IMR-90 (cell line): Measurements from ENCODE around the gene C1QTNF8.

Experiments used
- BHLHE40 ChIP-seq: fragments of 150-350 bp; IDR thresholded peaks from 2 replicates; pipeline ENCODE4 v1.6.1; 2016; ENCODE audit warnings: mild to moderate bottlenecking, low read depth, low read length
- CEBPB ChIP-seq: IDR thresholded peaks from 2 replicates; pipeline ENCODE4 v1.6.1; 2012; ENCODE audit warnings: low read depth, low read length, improper control_type of control experiment
- CTCF ChIP-seq: conservative IDR thresholded peaks from 2 replicates; pipeline ENCODE4 v1.5.1; 2012; ENCODE audit warnings: mild to moderate bottlenecking, low read depth, low read length, improper control_type of control experiment
- ELK1 ChIP-seq: fragments of 150-350 bp; IDR thresholded peaks from 2 replicates; pipeline ENCODE4 v1.6.1; 2016; ENCODE audit warnings: low read depth, mild to moderate bottlenecking, low read length, moderate library complexity, borderline replicate concordance
- NFE2L2 ChIP-seq: fragments of 150-350 bp; IDR thresholded peaks from 2 replicates; pipeline ENCODE4 v1.6.1; 2016; ENCODE audit warnings: low read depth, mild to moderate bottlenecking, low read length
- POLR2A ChIP-seq: IDR thresholded peaks from 2 replicates; pipeline ENCODE4 v1.6.1; 2012; ENCODE audit warnings: mild to moderate bottlenecking, low read depth, low read length
- RAD21 ChIP-seq: IDR thresholded peaks from 2 replicates; pipeline ENCODE4 v1.6.1; 2012; ENCODE audit warnings: low read length, improper control_type of control experiment
- RCOR1 ChIP-seq: IDR thresholded peaks from 2 replicates; pipeline ENCODE4 v1.6.1; 2012; ENCODE audit warnings: mild to moderate bottlenecking, low read length, improper control_type of control experiment; ENCODE audit not compliant: insufficient replicate concordance
- RFX5 ChIP-seq: IDR thresholded peaks from 2 replicates; pipeline ENCODE4 v1.8.0; 2012; ENCODE audit warnings: low read depth, mild to moderate bottlenecking, low read length, moderate library complexity
- SMC3 ChIP-seq: fragments of 150-350 bp; IDR thresholded peaks from 2 replicates; pipeline ENCODE4 v1.6.1; 2016; ENCODE audit warnings: low read depth, mild to moderate bottlenecking, antibody characterized with exemption, low read length, moderate library complexity
- USF2 ChIP-seq: fragments of 150-350 bp; IDR thresholded peaks from 2 replicates; pipeline ENCODE4 v1.6.1; 2017; ENCODE audit warnings: mild to moderate bottlenecking, antibody characterized with exemption, low read length, low read depth

- TF ChIP-seq CTCF = no peak
- TF ChIP-seq CEBPB = no peak
- TF ChIP-seq RFX5 = no peak
- no peak for TF ChIP-seq BHLHE40
- TF ChIP-seq ELK1 = no peak
- no peak for TF ChIP-seq NFE2L2
- TF ChIP-seq RAD21 = no peak
- TF ChIP-seq RCOR1 = no peak
- no peak for TF ChIP-seq POLR2A
- no peak for TF ChIP-seq USF2
- no peak for TF ChIP-seq SMC3
Observed at GRCh38 chr16:1066584-1067172, 29.4 kb downstream of the C1QTNF8 start.
